Measurements from ENCODE around the gene C15orf62.

Gene C15orf62, protein sequence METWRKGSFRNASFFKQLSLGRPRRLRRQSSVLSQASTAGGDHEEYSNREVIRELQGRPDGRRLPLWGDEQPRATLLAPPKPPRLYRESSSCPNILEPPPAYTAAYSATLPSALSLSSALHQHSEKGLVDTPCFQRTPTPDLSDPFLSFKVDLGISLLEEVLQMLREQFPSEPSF

DNA sequence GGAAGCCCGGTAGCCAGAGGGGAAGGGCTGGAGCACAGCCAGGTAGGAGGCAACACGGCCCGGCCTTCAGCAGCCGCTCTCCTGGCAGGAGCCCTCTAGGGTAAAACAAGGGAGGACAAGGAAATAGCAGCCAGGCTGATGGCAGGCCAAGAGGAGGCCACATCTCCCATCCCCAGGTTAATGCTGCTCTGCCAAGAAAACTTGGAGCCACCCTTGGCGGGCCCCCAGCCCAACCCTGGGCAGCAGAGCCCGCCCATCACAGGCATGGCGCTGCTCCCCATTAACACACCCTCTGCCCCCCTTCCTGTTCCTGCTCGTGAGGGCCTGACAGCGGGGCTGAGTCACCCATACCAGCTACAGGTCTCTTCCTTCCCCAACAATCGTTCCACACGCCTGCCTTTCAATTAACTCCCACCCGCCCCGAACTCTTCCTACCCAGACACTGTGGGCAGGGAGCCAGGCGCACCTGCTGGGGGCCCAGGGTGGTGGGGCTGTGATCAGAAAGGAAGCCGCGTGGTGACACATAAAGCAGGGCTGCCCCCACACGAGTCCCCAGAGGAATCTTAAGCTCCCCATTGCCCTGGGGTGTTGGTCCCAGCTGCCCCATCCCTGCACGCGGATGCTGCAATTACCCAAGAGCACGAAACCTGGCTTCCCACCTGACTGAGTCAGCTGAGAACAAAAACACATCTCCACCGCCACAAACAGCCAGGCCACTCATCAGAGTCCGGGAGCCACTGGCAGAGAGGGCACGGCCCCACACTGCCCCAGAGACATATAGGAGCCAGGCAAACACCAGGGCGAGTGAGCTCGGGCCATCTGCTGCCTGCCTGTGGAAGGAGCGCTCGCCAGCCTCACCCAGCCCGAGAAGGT is at the start of gene C15orf62:
C15orf62 (plus strand) TSS at position 707 of the 873 bp plus-strand sequence. CDS start 516 bp downstream, outside the sequence.
- no peak for DNase-seq

DNA sequence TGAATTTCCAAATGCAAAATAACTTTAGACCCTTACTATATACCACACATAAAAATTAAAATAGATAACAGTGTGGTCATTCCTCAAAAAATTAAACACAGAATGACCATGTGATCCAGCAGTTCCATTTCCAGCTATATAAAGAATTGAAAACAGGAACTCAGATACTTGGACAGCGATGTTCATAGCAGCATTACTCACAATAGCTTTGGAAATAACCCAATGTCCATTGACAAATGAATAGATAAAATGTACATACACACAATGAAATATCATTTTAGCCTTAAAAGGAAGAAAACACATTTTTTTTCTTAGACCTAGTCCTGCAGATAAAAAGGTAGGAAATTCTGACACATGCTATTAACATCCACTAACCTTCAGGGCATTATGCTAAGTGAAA is 48.1 kb upstream of the C15orf62 start:
- no peak for DNase-seq

DNA sequence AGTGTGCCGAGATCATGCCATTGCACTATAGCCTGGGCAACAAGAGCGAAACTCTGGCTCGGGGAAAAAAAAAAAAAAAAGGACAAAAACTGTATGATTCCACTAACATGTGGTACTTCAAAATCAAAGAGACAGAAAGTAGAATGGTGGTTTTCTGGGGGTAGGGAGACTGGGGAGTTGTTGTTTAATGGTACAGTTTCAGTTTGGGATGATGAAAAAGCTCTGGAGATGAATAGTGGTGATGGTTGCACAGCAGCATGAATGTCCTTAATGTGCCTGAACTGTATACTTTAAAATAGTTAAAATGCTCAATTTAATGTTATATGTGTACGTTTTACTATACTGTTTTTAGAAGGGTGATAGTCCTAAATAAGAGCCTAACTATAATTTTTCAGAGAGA is 47.4 kb upstream of the C15orf62 start:
- no peak for DNase-seq

DNA sequence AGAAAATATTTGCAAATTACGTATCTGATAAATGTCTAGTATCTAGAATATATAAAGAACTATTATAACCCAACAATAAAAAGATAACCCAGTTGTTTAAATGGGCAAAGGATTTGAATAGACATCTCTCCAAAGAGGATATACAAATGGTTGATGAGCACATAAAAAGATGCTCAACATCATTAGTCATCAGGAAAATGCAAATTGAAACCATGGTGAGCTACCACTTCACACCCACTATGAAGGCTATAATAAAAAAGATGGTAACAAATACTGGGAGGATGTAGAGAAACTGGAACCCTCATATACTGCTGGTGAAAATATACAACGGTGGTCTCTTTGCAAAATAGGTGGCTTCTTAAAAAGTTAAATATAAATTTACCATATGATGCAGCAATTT is 46.8 kb upstream of the C15orf62 start:
- no peak for DNase-seq

DNA sequence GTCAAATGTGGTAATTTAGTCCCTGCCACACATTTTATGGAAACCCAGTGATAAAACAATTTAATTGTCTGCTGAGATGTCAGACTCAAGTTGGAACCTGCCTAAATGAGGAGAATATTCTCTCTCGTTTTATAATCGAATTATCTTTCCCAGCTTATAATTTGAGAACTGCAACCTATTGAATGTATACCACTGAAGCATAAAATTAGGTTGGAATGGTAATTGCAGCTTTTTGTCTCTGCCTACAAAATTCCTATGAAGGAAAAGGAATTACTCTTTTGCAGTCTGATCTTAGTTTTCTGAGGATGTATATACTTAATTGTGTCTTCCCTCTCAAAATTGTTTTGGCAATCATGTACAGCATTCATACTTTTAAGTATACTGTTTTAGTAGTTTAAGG is 45.9 kb upstream of the C15orf62 start:
- no peak for DNase-seq

DNA sequence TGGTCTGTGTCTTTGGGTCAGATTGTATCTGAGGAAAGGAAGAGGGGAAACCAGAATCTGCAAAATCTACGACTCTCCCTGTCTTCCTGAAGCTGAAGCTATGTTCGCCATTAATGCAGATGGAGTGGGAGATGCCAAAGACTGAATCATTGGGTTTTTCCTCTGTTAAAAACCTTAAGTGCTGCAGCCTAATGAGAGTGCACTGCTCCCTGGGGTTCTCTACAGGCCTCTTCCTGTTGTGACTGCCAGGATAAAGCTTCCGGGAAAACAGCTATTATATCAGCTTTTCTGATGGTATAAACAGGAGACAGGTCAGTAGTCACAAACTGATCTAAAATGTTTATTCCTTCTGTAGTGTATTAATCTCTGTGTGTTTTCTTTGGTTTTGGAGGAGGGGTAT is 38.7 kb upstream of the C15orf62 start:
- DNase-seq: no peak

DNA sequence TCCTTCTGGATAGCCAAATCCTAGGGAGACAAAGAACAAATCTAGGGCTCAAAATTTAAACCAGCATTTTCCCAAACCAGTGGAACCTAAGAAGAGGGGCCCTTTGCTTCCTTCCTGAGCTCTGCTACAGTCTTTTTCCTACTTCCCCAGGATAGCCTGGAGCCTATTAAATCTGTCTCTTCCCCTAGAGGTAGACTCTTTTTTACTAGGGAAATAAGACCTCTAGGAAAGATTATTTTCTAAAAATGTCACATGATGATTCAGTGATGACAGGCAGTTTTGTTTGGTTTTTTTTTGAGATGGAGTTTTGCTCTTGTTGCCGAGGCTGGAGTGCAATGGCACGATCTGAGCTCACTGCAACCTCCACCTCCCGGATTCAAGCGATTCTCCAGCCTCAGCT is 33.2 kb upstream of the C15orf62 start:
- DNase-seq: no peak

DNA sequence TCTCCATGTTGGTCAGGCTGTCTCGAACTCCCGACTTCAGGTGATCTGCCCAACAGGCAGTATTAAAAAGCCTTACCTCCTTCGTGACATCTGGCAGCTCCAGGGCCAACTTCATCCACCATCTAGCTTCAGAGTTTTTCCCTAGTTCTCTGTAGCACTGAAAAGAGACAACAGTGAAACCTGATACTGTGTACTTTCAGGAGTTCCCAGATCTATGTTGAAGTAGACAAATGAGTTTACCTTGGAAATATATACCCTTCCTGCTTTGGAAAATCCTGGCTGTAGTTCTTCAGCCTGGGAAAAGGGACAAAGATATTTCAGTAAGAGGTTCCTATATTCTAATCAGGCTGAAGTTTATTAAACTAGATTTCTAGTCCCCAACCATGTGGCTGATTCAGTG is 32.7 kb upstream of the C15orf62 start:
- peak; percentile 79 for DNase-seq

DNA sequence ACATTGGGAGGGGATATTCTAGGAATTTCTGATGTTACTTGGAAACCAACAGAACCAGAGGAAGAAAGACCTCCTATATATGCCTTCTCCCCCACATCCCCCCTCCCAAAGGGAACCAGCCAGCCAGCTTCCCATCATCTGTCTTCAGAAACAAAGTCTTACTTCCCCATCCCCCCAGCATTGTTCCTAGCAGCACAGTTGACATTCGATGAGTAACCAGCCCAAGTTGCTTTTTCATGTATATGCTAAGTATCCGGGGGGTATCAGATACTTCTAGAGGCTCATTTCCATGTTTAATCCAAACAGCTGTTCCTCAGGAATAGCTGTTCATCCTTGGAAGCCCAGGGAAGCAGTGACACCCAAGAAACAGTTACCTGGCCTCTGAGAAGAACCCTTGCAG is 30.7 kb upstream of the C15orf62 start:
- no peak for DNase-seq

DNA sequence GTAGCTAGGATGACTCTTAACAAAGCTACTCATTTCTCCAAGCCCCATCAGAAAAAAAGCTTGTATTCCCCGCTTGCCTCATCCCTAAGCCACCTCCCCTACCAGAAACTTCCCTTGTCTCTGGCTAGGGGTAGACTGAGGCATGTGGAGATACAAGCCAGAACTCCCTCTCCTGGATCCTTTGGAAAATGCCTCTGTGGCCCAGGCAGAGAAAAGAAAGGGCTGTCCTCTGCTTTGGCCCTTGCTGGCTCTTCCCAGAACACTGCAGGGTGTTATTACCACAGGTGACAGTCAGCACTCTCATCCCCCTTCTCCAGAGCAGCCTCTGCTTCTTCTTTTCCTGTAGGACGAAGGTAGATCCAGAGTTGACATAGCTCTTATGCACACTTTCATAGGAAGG is 29.9 kb upstream of the C15orf62 start:
- no peak for DNase-seq

DNA sequence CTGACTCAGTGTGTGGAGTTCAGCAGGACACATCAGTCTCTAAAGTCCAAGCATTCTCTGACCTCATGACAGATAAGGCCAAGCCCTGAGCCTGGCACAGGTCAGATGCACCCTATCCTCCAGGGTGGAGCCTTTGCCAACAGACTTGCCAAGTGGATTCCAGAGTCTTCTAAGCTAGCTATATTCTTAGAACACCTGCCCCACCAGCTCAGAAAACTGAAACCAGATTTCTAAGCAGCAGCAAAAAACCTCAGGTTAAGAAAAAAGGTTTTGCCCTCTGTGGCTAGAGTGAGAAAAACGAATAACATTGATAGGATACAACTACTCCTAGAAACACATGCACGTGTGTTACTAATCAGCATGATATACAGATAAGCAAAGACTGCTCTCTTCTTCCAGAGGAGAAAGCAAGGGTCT is 26.3 kb upstream of the C15orf62 start:
- DNase-seq: no peak

DNA sequence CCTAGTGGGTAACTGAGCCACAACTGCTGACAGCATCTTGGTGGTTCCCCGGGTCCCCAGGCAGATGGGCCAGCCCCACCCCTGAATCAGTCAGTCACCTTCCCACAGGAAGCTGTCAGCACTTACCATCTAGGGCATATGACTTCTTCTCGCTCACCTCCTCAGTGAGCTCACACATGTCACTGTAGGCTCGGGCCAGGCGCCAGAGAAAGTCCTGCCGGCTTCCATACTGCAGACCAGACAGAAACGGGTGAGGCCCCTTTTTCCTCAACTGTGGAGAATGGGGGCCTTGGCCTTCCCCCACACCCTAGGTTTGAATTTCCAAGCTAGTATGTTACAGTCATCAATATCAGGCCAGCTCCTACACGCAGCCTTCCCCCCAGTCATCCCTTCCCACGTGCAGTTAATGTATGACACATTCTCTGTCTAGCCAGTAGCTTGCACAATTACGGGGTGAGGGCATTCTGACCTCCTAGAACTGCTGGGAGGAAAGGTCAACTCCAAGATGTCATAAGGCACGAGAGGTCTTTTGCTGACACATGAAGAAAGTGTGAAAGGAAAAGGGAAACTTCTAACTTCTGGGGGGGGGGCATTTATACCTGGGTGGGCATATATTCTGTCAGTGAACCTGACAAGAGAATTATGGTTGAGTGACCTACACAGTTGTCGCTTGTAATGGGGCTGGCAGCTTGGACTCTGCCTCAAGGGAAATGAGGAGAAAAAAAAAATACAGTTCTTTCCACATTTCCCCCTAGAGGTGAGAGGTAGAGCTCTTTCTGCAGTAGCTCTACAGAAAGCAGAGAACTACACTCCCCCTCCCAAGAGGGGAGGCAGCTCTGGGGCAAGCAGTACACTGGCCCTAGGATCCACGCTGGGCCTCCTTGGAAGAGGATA is 25.6 kb upstream of the C15orf62 start:
- no peak for DNase-seq

DNA sequence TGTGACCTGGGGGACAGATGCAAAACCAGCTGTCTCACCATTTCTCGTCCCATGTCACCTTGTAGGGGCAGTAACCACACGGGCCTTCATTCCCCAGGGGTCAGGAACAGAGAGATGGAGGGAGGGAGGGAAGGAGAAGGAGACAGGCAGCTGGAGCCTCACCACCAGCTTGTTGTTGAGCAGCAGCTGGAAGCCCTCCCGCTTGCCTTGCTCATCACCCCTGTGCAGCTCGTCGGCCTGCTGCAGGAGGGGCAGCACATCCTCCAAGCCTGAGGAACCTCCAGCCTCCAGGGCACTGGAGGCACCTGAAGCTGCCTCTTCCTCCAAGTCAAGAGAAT is 25.0 kb upstream of the C15orf62 start:
- no peak for DNase-seq

DNA sequence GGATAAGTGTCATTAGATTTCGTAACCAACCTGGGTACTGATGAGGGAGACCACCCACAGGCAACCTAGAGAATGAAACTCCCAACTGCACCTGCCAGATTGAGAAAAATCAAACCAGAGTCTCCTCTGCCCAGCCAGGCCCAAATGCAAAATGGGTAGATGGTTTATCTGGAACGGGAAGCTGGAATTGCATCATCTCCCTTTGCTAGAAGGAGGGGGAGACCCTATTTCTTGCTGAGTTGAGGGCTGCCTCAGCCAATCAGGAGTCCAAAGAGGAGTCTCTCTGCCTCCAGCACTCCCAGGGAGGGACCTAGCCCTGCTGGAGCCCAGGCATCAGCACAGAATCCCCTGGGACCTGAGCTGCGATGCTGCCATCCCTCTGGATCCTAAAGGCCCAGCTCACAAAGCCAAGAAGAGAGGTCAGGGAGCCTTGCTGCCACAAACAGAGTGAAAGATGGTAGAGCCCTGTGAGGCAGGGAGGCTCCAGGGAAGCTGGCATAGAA is 22.8 kb upstream of the C15orf62 start:
- no peak for DNase-seq

DNA sequence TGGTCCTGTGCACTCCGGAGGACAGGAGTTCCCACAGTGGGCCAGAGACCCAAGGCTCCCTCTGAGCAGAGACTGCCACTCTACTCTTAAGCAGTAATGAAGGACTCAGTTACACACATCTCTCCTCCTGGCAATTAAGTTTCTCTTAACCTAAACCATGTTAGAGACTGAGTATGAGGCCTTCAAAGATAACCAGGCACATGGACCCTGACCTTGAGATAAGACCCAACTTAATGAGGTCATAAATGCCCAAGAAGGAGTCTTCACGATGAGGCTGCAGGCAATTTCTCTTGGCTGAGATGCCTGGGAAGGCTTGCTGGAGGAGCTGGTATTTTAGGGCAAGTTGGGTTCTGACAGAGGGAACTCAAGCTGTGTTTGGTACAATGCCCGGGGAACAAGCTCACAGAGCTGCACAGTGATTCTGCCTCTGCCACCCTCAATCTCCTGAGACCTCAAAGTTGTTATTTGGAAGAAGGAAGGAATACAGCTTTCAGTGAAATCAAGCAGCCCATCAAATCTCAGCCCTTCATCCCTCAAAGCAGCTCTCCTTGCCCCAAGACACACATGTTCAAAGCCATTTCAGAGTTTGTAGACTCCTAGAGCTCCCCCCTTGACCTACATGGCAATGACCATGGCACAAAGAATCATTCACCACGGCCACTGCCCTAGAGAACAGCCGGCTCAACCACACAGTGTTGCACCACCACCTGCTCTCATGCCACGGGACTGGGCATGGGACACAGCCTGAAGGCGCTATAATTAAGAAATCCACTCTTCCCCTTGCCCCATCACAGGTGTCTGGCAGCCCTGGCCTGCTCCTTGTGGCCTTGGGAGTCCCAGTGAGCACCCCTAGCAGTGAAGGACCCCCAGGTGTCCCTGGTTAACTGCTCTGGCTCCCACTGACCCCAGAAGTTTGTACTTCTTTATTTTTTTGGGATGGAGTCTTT is 21.8 kb upstream of the C15orf62 start:
- DNase-seq: no peak

DNA sequence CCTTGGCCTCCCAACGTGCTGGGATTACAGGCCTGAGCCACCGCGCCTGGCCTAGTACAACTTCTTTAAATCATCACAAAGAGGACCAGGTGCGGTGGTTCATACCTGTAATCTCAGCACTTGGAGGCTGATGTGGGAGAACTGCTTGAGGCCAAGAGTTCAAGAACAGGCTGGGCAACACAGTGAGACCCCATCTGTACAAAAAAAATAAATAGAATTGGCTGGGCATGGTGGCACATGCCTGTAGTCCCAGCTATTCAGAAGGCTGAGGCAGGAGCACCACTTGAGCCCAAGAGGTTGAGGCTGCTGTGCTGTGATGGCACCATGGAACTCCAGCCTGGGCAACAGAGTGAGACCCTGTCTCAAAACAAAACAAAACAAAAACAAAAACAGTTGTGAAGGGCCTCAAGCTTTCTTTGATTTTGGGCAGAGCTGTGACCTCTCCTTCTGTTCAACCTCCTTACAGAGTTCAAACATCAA is 20.6 kb upstream of the C15orf62 start:
- DNase-seq: no peak

DNA sequence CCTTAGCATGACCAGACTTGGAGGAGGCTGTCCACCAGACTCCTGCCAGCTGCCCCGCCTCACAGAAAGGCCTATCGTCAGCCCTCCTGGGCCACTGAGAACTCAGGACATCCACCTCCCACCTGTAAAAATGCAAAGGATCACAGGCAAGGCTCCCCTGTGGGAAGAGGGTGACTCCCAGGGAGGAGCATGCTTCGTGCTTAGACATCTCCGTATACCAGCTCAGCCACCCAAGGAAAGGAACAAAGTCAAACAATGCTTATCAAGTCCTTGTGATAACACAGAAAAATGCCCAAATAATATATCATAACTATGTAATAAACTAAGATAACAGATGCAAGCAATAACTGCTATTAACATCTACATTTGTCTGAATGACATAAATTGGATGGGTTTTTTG is 18.9 kb upstream of the C15orf62 start:
- no peak for DNase-seq

DNA sequence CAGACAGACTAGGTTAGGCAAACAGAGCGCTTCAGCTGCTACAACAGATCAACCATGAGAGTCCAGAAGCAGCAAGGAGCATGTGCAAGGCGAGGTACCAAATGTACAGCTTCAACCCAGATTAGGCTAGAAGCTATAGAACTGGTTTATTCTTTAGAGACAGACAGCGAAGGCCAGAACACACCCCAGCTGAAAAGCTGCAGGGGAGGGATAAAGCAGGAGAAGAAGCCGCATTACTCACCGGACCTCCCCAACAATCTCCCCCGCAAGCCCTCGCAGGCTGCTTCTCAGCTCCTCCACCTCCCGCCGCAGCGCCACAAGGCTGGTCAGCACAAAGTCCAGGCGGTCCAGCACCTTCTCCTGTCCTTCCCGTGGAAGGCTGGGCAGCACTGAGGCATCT is 18.0 kb upstream of the C15orf62 start:
- no peak for DNase-seq

DNA sequence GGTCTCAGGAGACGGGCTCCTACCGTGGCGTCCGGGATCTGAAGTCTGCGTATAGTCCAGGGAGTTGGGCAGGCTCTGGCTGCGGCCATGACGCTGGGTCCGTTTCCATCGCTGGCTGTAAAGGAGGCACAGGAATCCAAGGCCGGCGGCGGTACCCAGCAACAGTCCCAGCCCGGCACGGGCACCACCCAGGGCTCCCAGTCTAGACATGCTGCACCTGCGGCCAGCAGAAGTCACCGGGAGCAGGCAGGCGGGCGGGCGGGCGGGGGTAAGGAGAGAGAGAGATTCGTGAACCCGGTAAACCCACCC is 15.3 kb upstream of the C15orf62 start:
- DNase-seq: no peak

DNA sequence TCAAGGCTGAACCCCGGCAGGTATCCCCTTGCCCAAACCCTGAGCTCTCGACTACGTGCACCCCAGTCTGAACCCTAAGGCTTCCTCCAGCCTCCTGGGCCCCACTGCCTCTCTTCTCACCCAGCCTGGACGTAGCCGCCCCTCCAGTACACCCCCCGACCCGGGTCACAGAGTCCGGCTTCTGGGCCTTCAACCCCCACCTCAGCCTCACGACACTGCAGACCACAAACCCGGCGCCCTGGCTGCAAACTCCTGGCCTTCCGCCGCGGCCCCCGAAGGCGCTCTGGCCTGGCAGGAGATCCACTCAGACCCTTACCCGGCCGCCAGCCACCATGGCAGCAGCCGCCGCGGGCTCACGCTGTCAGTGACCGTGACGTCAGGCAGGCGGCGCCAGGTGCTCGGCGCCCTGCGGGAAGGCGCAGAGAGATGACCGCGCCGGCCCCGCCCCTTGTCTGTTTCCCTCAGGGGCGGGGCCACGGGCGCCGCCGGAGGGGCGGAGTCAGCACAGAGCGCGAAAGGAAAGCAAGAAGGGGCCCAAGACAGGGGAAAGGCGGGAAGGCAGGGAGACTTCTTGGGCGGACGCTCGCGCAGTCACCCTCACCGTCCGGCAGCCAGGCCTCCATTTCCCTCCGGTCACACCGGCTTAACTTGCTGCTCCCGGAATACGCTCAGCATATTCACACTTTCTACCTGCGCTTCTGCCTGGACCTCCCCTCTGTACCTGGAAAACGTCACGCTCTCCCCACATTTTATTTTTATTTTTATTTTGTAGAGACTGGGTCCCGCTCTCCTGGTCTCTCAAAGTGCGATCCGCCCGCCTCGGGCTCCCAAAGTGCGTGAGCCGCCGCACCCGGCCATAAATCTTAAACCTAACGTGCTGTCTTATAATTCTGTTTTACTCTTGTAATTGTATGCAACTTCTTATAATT is 14.6 kb upstream of the C15orf62 start, which contains the start of gene RMDN3:
RMDN3 (minus strand) TSS at position 372 of the 929 bp plus-strand sequence. CDS start 471 bp downstream, outside the sequence.
- peak; percentile 91 for DNase-seq

DNA sequence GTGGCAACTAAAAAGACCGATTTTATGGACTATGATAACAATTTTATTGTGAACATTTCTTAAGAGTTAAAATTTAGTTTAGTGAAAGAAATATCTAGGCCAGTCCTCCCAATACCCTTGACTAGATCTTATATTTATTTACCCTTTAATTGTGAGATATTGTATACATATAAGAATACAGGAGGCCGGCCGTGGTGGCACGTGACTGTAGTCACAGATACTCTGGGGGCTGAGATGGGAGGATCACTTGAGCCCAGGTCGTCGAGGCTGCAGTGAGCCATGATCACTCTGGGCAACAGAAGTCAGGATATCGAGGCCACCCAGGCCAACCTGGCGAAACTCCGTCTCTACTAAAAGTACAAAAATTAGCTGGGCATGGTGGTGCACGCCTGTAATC is 14.0 kb upstream of the C15orf62 start:
- DNase-seq: no peak

All from NCI-H526 treated with DMSO at 0.1 percent for 48 hours (cell line).